ENCODE data around the gene GRIK4.
"Not testable (repeated sequence)": the region's sequence is repeated elsewhere in the genome, so short reads cannot be mapped to it uniquely, and the experiment has no call there.

GRIK4 gene

DNA sequence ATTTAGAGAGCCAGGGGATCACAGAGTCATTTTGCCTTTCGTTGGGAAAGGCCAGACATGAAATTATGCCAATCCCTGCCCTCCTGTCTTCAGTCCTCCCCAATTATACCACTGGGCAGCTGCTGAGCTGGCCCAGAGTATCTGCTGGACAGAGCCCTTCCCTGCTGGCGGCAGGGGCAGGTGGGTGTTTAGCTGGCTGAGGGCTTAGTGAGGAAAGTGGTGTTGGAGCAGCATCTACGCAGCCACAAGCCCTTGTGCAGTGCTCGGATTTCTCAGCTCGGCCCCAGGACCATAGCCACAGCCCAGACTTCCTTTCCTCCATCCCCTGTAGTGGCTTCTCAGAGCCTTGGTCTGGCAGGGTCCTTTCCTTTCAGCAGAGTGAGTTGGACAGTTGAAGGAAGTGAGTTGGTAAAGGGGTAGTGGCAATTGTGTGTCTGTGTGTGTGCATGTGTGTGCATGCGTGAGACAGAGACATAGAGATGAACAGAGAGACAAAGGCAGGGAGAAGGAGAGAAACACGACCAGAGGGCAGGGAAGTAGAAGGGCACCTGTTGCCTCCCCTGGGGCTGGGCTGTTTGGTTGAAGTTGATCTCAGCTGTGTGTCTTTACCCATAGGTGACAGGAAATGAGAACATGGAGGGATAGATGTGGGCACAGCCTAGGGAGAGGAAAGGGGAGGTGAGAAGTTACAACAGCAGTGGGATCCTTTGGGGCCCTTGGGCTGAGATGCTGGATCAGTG is 66.2 kb downstream of the GRIK4 start:
- no peak for DNase-seq

- DNase-seq = no peak
These were observed 67.1 kb downstream of the GRIK4 start for GRCh38 chr11:120578596-120579154.

GRCh38 chr11:120579611-120580031 is 68.1 kb downstream of the GRIK4 start:
- DNase-seq = no peak

DNA sequence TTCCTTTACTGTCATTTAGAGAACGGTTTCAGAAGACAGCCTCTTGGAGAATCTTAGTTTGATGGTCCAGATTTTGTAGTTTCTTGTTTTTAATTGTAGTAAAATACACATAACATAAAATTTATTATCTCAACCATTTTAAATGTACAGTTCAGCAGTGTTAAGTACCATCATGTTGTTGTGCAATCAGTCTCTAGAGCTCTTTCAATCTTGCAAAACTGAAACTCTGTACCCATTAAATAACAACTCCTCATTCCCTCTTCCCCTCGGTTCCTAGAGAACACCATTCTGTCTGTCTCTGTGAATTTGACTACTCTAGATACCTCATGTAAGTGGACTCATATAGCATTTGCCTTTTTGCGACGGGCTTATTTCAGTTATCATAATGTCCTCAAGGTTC is 69.8 kb downstream of the GRIK4 start:
- DNase-seq = no peak

DNA sequence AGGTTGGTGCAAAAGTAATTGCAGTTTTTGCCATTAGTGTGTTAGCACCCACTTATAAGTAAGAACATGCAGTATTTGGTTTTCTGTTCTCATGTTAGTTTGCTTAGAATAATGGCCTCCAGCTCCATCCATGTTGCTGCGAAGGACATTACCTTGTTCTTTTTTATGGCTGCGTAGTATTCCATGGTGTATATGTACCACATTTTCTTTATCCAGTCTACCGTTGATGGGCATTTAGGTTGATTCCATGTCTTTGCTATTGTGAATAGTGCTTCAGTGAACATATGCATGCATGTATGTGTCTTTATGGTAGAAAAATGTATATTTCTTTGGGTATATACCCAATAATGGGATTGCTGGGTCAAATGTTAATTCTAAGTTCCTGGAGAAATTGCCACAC is 71.0 kb downstream of the GRIK4 start:
- not testable (repeated sequence) for DNase-seq

GRCh38 chr11:120586072-120586471 is 74.5 kb downstream of the GRIK4 start:
- no peak for DNase-seq

DNA sequence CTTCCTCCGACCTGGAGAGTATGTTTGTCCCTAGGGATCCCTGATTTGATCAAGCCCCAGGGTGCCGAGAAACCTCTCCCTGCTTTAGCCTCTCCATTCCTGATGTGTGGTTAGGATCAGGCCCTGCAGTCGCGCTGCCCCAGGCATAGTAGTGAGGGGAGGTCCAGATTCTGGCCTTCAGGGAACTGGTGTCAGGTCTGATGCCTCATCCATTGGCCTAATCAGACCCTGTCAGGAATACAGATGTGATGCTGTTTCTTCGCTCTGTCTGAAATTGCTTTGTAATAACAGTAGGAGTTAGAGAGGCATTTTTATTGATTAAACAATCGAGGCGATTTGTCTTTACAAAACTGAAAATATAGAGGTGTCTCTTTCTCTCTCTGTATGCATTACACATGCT is 75.2 kb downstream of the GRIK4 start:
- DNase-seq = no peak

GRCh38 chr11:120587299-120587698 is 75.8 kb downstream of the GRIK4 start:
- no peak for DNase-seq

DNA sequence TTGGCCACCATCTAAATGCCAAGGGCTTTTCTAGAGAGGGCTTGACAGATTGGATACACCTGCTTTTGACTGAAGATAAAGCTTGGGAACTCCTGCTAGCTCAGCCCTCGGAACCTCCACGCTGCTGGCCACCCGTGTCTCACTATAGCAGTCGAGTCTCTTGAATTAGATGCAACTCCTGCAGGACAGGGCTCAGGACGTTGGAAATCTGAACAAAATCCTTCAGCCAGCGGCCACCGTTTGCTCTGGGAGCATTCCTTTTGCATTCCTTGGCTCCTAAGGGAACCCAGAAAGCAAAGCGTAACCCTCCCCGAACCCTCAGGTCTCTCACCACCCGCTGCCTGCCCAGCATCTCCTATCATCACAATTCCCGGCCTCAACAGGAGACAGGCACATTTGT is 77.8 kb downstream of the GRIK4 start:
- DNase-seq = no peak

- peak; percentile 51 for DNase-seq
These were observed 78.9 kb downstream of the GRIK4 start for GRCh38 chr11:120590472-120590871.

GRCh38 chr11:120594746-120595145 is 83.2 kb downstream of the GRIK4 start:
- no peak for DNase-seq

DNA sequence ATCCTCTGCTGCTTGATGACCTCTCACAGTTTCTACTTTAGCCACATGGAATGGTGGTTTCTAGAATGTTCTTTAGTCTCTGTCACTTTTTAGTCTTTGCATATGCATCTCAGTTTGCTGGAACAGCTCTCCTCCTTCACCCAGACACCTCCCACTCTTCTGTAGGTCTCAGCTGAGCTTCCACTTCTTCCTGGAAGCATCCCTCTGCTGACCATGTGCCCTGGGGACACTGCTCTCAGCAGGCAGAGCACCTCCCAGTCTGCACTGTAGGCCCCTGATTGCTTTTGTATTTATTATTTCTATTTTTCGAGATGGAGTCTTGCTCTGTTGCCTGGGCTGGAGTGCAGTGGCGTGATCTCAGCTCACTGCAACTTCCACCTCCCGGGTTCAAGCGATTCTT is 84.0 kb downstream of the GRIK4 start:
- no peak for DNase-seq

DNA sequence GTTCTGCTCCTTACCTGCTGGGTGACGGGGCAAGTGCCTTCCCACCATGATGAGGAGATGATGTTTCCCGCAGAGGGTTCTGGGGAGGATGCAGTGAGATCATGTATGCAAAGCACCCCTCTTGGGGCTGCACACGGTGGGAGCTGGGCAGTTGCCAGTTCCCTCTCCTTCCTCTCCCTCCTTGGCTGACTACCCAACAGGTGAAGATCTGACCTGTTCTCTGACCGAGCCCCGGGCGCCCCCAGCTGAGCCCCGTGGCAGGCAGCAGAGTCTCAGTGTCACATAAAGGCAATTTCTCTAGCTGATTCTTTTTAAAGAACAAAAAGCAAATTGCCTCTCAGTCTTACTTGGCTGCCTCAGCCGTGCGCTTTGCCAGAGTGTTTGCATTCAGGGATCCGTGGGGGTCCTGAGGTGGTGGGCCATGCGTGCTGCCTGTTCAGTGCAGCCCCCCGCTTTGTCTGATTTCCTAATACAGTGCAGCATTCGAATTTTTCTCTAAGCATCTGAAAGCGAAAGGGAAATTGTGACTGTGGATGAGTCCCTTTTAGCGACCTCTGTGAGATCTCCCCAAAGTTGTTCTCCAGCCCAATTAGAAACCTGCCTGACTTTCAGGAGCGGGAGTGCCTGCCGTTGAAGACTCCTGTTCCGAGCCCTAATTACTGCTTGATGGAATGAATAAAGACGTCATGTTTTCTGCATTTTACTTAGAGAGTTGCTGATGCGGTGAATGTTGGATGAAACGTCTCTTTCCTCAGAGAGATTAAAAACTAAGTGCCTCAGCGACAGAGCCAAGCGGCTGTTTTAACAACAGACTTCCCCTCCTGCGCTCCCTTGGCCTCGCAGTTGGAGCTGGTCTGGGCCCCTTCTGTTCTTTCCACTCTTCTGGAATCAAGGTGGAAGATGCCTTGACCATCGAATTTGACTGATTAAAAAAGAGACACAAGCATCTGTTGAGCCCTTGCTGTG is 86.0 kb downstream of the GRIK4 start:
- DNase-seq = no peak

DNA sequence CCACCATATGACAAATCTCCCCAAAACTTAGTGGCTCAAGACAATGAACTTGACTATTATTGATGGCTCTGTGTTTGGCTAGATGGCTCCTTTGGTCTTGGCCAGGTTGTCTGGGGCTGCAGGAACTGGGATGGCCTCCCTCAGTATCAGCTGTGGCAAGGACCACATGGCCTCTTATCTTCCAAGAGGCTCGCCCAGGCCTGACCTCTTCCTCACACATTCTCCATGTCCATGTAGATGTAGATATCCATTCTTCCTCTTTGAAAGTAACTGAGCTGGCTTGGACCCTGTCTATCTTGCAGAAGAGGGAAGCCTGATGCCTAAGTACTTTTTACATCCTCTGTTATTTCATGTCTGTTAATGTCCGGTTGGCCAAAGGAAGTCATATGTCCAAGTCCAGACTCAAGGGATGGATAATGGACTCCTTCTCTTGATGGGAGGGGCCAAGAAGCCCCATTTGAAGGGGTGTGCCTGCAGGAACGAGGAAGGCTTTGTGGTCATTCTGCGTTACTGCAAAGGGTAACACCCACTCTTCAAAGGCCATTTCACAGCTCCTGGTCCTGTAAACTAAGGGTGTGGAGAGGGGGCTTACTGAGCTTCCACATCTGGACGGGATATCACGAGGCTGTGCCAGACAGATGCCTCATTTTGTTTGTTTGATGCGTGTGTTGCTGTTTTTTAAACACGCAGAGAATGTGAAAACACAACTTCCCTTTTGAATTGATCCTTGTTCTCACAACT is 87.1 kb downstream of the GRIK4 start:
- no peak for DNase-seq

- DNase-seq = no peak
These were observed 88.4 kb downstream of the GRIK4 start for GRCh38 chr11:120599816-120600420.

GRCh38 chr11:120601536-120601935 is 90.0 kb downstream of the GRIK4 start:
- peak; percentile 76 for DNase-seq

- DNase-seq = no peak
These were observed 91.5 kb downstream of the GRIK4 start for GRCh38 chr11:120603071-120603470.

GRCh38 chr11:120605469-120605868 is 93.9 kb downstream of the GRIK4 start:
- DNase-seq = no peak

- no peak for DNase-seq
These were observed 94.9 kb downstream of the GRIK4 start for GRCh38 chr11:120606211-120607010.

GRCh38 chr11:120608061-120608460 is 96.5 kb downstream of the GRIK4 start:
- DNase-seq = no peak

- DNase-seq = peak; percentile 11
These were observed 97.2 kb downstream of the GRIK4 start for GRCh38 chr11:120608760-120609211.

- DNase-seq = no peak
These were observed 98.6 kb downstream of the GRIK4 start for GRCh38 chr11:120610111-120610510.

Measured in HCEC 1CT (cell line).